Parathyroid adenoma (tissue), 2 donors: ENCODE measurements around the gene AQP2.
A peak's percentile ranks its signal among the peaks of the same experiment; 100 is the strongest.

ENCODE experiments used
- H2AFZ ChIP-seq: fragments of 300-600 bp; sonication (generic); one replicate; pipeline ENCODE4 v1.7.0; 2017; ENCODE audit warnings: antibody characterized with exemption, mild to moderate bottlenecking
- H3K27ac ChIP-seq: fragments of 300-600 bp; sonication (generic); one replicate; pipeline ENCODE4 v1.7.0; 2017
- H3K27me3 ChIP-seq: fragments of 300-600 bp; sonication (generic); one replicate; pipeline ENCODE4 v1.7.0; 2017; ENCODE audit warnings: low read length; ENCODE audit not compliant: control insufficient read depth, insufficient read depth
- H3K36me3 ChIP-seq: fragments of 300-600 bp; sonication (generic); one replicate; pipeline ENCODE4 v1.7.0; 2017; ENCODE audit warnings: low read length; ENCODE audit not compliant: control insufficient read depth, insufficient read depth
- H3K4me1 ChIP-seq: fragments of 300-600 bp; sonication (generic); one replicate; pipeline ENCODE4 v1.7.0; 2017; ENCODE audit warnings: control low read depth
- H3K4me2 ChIP-seq: fragments of 300-600 bp; sonication (generic); one replicate; pipeline ENCODE4 v1.7.0; 2017; ENCODE audit warnings: low read length
- H3K4me3 ChIP-seq: fragments of 300-600 bp; sonication (generic); one replicate; pipeline ENCODE4 v1.7.0; 2017; ENCODE audit warnings: low read depth, low read length
- H3K79me2 ChIP-seq: fragments of 300-600 bp; sonication (generic); one replicate; pipeline ENCODE4 v1.7.0; 2017; ENCODE audit warnings: control low read depth
- H3K9ac ChIP-seq: fragments of 300-600 bp; sonication (generic); one replicate; pipeline ENCODE4 v1.7.0; 2017; ENCODE audit warnings: mild to moderate bottlenecking
- H3K9me3 ChIP-seq: fragments of 300-600 bp; sonication (generic); one replicate; pipeline ENCODE4 v1.7.0; 2017; ENCODE audit warnings: low read length; ENCODE audit not compliant: control insufficient read depth
- CTCF ChIP-seq: fragments of 300-600 bp; sonication (generic); IDR thresholded peaks from one replicate; pipeline ENCODE4 v1.7.0; 2017; ENCODE audit warnings: antibody characterized with exemption, mild to moderate bottlenecking
- donor health status: primary hyperparathyroidism.

The AQP2 gene

GRCh38 chr12:49962861-49963765 is 12.6 kb downstream of the AQP2 start:
- Histone ChIP-seq H3K4me3 (no peak overlapping the region), H3K9ac (no peak overlapping the region), H3K27me3 (no peaks in the 10 kb centered on the region), H3K27ac (no peak overlapping the region), H3K4me1 (peaks cover 10% of the 10 kb centered on the region), H3K79me2 (no peaks in the 10 kb centered on the region), H3K36me3 (no peaks in the 10 kb centered on the region), H2AFZ (peak overlapping the region; percentile 10), H3K4me2 (no peak overlapping the region), H3K9me3 (no peaks in the 10 kb centered on the region)
- TF ChIP-seq CTCF, result no peak

GRCh38 chr12:49963976-49964815 is 13.7 kb downstream of the AQP2 start:
- H2AFZ ChIP-seq, result no peak overlapping the region
- no peak overlapping the region for H3K27ac ChIP-seq
- H3K36me3 ChIP-seq, result no peaks in the 10 kb centered on the region
- no peaks in the 10 kb centered on the region for H3K79me2 ChIP-seq
- peaks cover 10% of the 10 kb centered on the region for H3K4me1 ChIP-seq
- H3K9ac ChIP-seq, result no peak overlapping the region
- no peaks in the 10 kb centered on the region for H3K27me3 ChIP-seq
- H3K4me3 ChIP-seq, result no peak overlapping the region
- TF ChIP-seq CTCF, result no peak
- H3K9me3 ChIP-seq, result no peaks in the 10 kb centered on the region
- H3K4me2 ChIP-seq, result no peak overlapping the region

- Histone ChIP-seq H3K9me3 (no peaks in the 10 kb centered on the region), H3K27me3 (no peaks in the 10 kb centered on the region)
Measured at GRCh38 chr12:49964849-49965624, 14.5 kb downstream of the AQP2 start.

GRCh38 chr12:49965836-49966235 is 15.3 kb downstream of the AQP2 start:
- H3K9me3 ChIP-seq, result no peaks in the 10 kb centered on the region
- no peak overlapping the region for H3K27ac ChIP-seq
- peaks cover 10% of the 10 kb centered on the region for H3K4me1 ChIP-seq
- no peaks in the 10 kb centered on the region for H3K79me2 ChIP-seq
- H3K4me2 ChIP-seq, result no peak overlapping the region
- H3K4me3 ChIP-seq, result no peak overlapping the region
- no peak overlapping the region for H3K9ac ChIP-seq
- no peak for TF ChIP-seq CTCF
- H3K36me3 ChIP-seq, result no peaks in the 10 kb centered on the region
- no peaks in the 10 kb centered on the region for H3K27me3 ChIP-seq
- H2AFZ ChIP-seq, result no peak overlapping the region

More at GRCh38 chr12:49964849-49965624, 14.5 kb downstream of the AQP2 start:
- H3K9ac ChIP-seq, result no peak overlapping the region
- H3K4me3 ChIP-seq, result no peak overlapping the region
- H3K36me3 ChIP-seq, result no peaks in the 10 kb centered on the region
- H3K79me2 ChIP-seq, result no peaks in the 10 kb centered on the region
- no peak overlapping the region for H3K4me2 ChIP-seq
- TF ChIP-seq CTCF, result no peak
- peaks cover 10% of the 10 kb centered on the region for H3K4me1 ChIP-seq
- no peak overlapping the region for H2AFZ ChIP-seq
- no peak overlapping the region for H3K27ac ChIP-seq
